Endothelial cell of umbilical vein (primary cell): ENCODE data around the gene F2RL3.

Source experiments
- EZH2 ChIP-seq: IDR thresholded peaks from 2 replicates; pipeline ENCODE4 v1.6.1; 2012; ENCODE audit warnings: borderline replicate concordance, low read depth, mild to moderate bottlenecking, moderate library complexity, low read length, inconsistent platforms; ENCODE audit not compliant: severe bottlenecking
- MYC ChIP-seq: IDR thresholded peaks from one replicate; pipeline ENCODE4 v1.6.1; 2011; ENCODE audit warnings: mild to moderate bottlenecking, low read depth, low read length
- POLR2A ChIP-seq: IDR thresholded peaks from 2 replicates; pipeline ENCODE4 v1.6.1; 2012; ENCODE audit warnings: low read depth, mild to moderate bottlenecking, control low read depth, low read length
- TF ChIP-seq, protein P1 (sequence below), 2 donors: IDR thresholded peaks; 1 replicate in 1 of 2; 2 replicates in 1 of 2; pipeline ENCODE4 v1.5.1; 2011; ENCODE audit warnings: low read length in 2 of 2, mild to moderate bottlenecking in 2 of 2, moderate library complexity in 2 of 2, control low read depth in 1 of 2, inconsistent platforms in 1 of 2, low read depth in 1 of 2; ENCODE audit not compliant: insufficient read depth in 1 of 2; ENCODE audit errors: extremely low read depth in 1 of 2

DNA sequence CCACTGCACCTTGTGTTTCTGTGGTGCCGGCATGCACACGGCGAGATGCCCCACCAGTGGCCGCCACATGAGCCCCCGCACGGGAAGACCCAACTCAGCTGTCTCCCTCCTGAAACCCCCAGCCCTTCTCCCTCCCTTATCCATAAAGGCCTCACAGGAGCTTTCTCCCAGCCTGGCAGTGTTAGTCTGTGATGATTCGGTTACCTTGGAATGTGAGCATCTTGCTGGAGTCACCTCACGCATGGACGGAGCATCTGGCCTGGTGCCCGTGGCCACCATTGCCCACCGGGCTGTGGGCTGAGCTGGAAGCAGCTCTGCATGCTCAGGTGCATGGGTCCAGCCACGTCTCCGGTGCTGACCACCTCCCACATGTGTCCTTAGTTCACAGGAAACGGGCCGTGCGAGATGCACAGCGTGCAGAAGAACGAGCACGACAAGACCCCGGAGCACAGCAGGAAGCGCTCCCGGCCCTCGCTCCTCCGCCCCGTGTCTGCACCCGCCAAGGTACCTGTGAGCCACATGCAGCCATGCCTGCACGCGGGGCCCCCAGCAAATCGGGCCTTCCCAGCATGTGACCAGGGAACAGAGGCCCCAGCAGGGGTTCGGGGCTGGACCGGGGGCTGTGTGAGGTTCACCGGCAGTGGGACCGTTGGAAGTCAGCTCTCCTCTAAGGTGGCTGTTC, 37.6 kb upstream of the F2RL3 start:
- TF ChIP-seq POLR2A (no peak), MYC (no peak), EZH2 (no peak)
- TF ChIP-seq, protein P1, sequence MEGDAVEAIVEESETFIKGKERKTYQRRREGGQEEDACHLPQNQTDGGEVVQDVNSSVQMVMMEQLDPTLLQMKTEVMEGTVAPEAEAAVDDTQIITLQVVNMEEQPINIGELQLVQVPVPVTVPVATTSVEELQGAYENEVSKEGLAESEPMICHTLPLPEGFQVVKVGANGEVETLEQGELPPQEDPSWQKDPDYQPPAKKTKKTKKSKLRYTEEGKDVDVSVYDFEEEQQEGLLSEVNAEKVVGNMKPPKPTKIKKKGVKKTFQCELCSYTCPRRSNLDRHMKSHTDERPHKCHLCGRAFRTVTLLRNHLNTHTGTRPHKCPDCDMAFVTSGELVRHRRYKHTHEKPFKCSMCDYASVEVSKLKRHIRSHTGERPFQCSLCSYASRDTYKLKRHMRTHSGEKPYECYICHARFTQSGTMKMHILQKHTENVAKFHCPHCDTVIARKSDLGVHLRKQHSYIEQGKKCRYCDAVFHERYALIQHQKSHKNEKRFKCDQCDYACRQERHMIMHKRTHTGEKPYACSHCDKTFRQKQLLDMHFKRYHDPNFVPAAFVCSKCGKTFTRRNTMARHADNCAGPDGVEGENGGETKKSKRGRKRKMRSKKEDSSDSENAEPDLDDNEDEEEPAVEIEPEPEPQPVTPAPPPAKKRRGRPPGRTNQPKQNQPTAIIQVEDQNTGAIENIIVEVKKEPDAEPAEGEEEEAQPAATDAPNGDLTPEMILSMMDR (IDR thresholded peaks at IDR 0.05; ENCODE audit: extremely low read depth in 1 of 2, insufficient read depth in 1 of 2, low read depth in 1 of 2, low read length in 2 of 2), result no peak
